HepG2 (cell line): Measurements from ENCODE around the gene CRADD. TPM values are rescaled to one million over a fixed set of nuclear protein-coding genes. Genes with fewer than 3 reads are reported as not detected.
A peak's percentile ranks its signal among the peaks of the same experiment; 100 is the strongest.

ENCODE experiments used
- CEBPG ChIP-seq: IDR thresholded peaks from 2 replicates; pipeline ENCODE4 v1.6.1; 2016
- FOXA3 ChIP-seq: IDR thresholded peaks from 2 replicates; pipeline ENCODE4 v1.6.1; 2016; ENCODE audit warnings: missing genetic modification reagents, missing compliant biosample characterization
- FOXK1 ChIP-seq: sonication (generic); formaldehyde crosslinking; IDR thresholded peaks from 2 replicates; pipeline ENCODE4 v1.4.0; 2020; ENCODE audit warnings: low read depth, missing genetic modification reagents, borderline replicate concordance
- POGZ ChIP-seq: sonication (generic); formaldehyde crosslinking; IDR thresholded peaks from 2 replicates; pipeline ENCODE4 v1.4.0; 2020; ENCODE audit warnings: mild to moderate bottlenecking, missing genetic modification reagents
- SALL1 ChIP-seq: sonication (generic); formaldehyde crosslinking; IDR thresholded peaks from 2 replicates; pipeline ENCODE4 v1.8.0; 2022; ENCODE audit warnings: mild to moderate bottlenecking, missing genetic modification reagents
- SAP130 ChIP-seq: IDR thresholded peaks from 2 replicates; pipeline ENCODE4 v1.6.1; 2016; ENCODE audit warnings: low read depth
- TBX2 ChIP-seq: sonication (generic); formaldehyde crosslinking; IDR thresholded peaks from 2 replicates; pipeline ENCODE4 v1.5.0; 2020; ENCODE audit warnings: missing genetic modification reagents, mild to moderate bottlenecking, borderline replicate concordance
- ZFY ChIP-seq: sonication (generic); formaldehyde crosslinking; IDR thresholded peaks from 2 replicates; pipeline ENCODE4 v1.4.0; 2020; ENCODE audit warnings: missing genetic modification reagents
- ZIK1 ChIP-seq: sonication (generic); formaldehyde crosslinking; IDR thresholded peaks from 2 replicates; pipeline ENCODE4 v1.5.0; 2020; ENCODE audit warnings: mild to moderate bottlenecking, low read depth, missing genetic modification reagents, borderline replicate concordance
- ZNF670 ChIP-seq: sonication (generic); formaldehyde crosslinking; IDR thresholded peaks from 2 replicates; pipeline ENCODE4 v1.8.0; 2022; ENCODE audit warnings: mild to moderate bottlenecking, missing genetic modification reagents, borderline replicate concordance
- polyA plus RNA-seq, 8 experiments: library from polyadenylated mRNA; depleted of rRNA in 3 of 8; stranded (reverse) in 7 of 8; unstranded in 1 of 8; fragments of >200 nt; fragmentation: Illumina TruSeq in 4 of 8; extraction: Trizol in 4 of 8; gene quantifications; 2 replicates each; pipeline versions ENCODE4 v1.2.1 to v1.2.3, GENCODE V29; 2011 to 2016; ENCODE audit warnings: low read depth in 4 of 8, missing spikeins in 1 of 8, mixed read lengths in 1 of 8; ENCODE audit not compliant: insufficient read depth in 1 of 8
- total RNA-seq, 5 experiments: library from RNA; depleted of rRNA; stranded (reverse); fragments of >200 nt; fragmentation: Illumina TruSeq; extraction: Trizol; gene quantifications; 2 replicates each; pipeline ENCODE4 v1.2.3, GENCODE V29; 2016; ENCODE audit warnings: low read depth in 1 of 5
- TF ChIP-seq, protein P1 (sequence below): sonication (generic); formaldehyde crosslinking; IDR thresholded peaks from 2 replicates; pipeline ENCODE4 v1.4.0; 2020; ENCODE audit warnings: missing genetic modification reagents
- TF ChIP-seq, protein P2 (sequence below): sonication (generic); formaldehyde crosslinking; IDR thresholded peaks from 2 replicates; pipeline ENCODE4 v1.5.1; 2020; ENCODE audit warnings: mild to moderate bottlenecking, missing genetic modification reagents
- TF ChIP-seq, protein P3 (sequence below): IDR thresholded peaks from 2 replicates; pipeline ENCODE4 v1.6.1; 2016
- TF ChIP-seq, protein P4 (sequence below): IDR thresholded peaks from 2 replicates; pipeline ENCODE4 v1.6.1; 2016; ENCODE audit warnings: missing compliant biosample characterization, missing genetic modification reagents, borderline replicate concordance
- TF ChIP-seq, protein P5 (sequence below): sonication (generic); formaldehyde crosslinking; IDR thresholded peaks from 2 replicates; pipeline ENCODE4 v1.5.0; 2020; ENCODE audit warnings: mild to moderate bottlenecking, missing genetic modification reagents

CRADD gene
- total and polyA plus RNA-seq, 2 of the 13 experiments (the other 11 are each of a cell fraction or from before 2014, with no cell fraction given) = 12.4 to 18.8 TPM

DNA sequence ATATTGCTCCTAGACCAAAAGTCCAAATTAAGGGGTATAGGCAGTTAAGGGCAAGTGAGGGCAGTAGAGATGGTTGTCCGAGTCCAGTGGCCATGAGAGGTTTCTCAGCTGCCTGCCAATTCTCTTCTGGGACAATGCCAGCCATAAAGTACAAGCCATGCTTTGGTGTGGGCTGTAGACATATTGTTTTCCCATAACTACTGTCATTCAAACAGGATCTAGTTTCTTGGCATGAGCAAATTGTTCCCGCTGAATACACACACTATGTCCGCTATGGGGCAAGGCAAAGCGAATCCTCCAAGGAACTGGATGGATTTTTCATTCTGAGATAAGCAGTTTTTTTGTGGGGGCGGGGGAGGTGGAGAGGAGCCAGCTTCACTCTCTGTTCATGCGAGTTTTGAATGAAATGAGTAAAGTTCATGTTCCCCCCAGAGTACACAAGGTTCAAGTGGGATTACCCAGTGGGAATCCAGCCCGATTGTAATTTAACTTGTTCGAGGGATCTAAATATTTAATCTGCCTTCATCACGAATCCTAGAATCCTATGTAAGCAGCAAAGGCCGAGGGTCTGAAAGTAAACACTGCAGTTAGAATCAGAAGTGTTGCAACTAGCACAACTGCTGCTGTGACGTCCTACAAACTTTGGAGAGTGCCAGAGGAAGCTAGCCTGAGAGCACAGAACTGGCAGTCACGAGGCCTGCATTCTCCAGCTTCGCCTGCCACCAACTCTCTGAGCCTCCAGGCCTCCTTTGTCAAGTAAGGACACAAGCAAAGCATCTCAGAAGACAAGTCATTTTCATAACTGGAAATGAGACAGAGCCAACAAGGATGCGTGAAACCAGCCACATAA is 137.0 kb downstream of the CRADD start (continued):
- peak; percentile 38; the same call in 1 of the 2 replicates for TF ChIP-seq TBX2
- TF ChIP-seq, protein P1, sequence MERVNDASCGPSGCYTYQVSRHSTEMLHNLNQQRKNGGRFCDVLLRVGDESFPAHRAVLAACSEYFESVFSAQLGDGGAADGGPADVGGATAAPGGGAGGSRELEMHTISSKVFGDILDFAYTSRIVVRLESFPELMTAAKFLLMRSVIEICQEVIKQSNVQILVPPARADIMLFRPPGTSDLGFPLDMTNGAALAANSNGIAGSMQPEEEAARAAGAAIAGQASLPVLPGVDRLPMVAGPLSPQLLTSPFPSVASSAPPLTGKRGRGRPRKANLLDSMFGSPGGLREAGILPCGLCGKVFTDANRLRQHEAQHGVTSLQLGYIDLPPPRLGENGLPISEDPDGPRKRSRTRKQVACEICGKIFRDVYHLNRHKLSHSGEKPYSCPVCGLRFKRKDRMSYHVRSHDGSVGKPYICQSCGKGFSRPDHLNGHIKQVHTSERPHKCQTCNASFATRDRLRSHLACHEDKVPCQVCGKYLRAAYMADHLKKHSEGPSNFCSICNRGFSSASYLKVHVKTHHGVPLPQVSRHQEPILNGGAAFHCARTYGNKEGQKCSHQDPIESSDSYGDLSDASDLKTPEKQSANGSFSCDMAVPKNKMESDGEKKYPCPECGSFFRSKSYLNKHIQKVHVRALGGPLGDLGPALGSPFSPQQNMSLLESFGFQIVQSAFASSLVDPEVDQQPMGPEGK (CRISPR knock-in tag) = 0 out of 2 replicates have a peak, but pooled peaks have one; percentile 11
- 0 out of 2 replicates have a peak, but pooled peaks have one; percentile 28 for TF ChIP-seq FOXK1 (CRISPR knock-in tag)
- TF ChIP-seq, protein P2, sequence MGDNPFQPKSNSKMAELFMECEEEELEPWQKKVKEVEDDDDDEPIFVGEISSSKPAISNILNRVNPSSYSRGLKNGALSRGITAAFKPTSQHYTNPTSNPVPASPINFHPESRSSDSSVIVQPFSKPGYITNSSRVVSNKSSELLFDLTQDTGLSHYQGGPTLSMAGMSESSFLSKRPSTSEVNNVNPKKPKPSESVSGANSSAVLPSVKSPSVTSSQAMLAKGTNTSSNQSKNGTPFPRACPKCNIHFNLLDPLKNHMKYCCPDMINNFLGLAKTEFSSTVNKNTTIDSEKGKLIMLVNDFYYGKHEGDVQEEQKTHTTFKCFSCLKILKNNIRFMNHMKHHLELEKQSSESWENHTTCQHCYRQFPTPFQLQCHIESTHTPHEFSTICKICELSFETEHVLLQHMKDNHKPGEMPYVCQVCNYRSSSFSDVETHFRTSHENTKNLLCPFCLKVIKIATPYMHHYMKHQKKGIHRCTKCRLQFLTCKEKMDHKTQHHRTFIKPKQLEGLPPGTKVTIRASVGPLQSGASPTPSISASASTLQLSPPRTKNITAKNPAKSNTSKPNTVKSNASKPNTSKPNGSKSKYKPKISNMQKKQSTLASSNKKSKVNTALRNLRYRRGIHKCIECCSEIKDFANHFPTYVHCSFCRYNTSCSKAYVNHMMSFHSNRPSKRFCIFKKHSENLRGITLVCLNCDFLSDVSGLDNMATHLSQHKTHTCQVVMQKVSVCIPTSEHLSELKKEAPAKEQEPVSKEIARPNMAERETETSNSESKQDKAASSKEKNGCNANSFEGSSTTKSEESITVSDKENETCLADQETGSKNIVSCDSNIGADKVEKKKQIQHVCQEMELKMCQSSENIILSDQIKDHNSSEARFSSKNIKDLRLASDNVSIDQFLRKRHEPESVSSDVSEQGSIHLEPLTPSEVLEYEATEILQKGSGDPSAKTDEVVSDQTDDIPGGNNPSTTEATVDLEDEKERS (CRISPR knock-in tag) = peak; percentile 37; the same call in 1 of the 2 replicates
- no peak for TF ChIP-seq ZNF670
- TF ChIP-seq, protein P3, sequence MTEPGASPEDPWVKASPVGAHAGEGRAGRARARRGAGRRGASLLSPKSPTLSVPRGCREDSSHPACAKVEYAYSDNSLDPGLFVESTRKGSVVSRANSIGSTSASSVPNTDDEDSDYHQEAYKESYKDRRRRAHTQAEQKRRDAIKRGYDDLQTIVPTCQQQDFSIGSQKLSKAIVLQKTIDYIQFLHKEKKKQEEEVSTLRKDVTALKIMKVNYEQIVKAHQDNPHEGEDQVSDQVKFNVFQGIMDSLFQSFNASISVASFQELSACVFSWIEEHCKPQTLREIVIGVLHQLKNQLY (CRISPR knock-in tag) = peak; percentile 13; the same call in 1 of the 2 replicates
- TF ChIP-seq POGZ (CRISPR knock-in tag) = peak; percentile 36; the same call in 1 of the 2 replicates
- TF ChIP-seq, protein P4, sequence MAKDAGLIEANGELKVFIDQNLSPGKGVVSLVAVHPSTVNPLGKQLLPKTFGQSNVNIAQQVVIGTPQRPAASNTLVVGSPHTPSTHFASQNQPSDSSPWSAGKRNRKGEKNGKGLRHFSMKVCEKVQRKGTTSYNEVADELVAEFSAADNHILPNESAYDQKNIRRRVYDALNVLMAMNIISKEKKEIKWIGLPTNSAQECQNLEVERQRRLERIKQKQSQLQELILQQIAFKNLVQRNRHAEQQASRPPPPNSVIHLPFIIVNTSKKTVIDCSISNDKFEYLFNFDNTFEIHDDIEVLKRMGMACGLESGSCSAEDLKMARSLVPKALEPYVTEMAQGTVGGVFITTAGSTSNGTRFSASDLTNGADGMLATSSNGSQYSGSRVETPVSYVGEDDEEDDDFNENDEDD (CRISPR knock-in tag) = no peak
- TF ChIP-seq SAP130 (CRISPR knock-in tag) = 0 out of 2 replicates have a peak, but pooled peaks have one; percentile 16
- TF ChIP-seq SALL1 (CRISPR knock-in tag) = peak; percentile 55
- TF ChIP-seq ZIK1 (CRISPR knock-in tag) = no peak
- 0 out of 2 replicates have a peak, but pooled peaks have one; percentile 31 for TF ChIP-seq ZFY (CRISPR knock-in tag)
- peak; percentile 70 for TF ChIP-seq CEBPG (CRISPR knock-in tag)
- TF ChIP-seq FOXA3 = 0 out of 2 replicates have a peak, but pooled peaks have one; percentile 40
- TF ChIP-seq, protein P5, sequence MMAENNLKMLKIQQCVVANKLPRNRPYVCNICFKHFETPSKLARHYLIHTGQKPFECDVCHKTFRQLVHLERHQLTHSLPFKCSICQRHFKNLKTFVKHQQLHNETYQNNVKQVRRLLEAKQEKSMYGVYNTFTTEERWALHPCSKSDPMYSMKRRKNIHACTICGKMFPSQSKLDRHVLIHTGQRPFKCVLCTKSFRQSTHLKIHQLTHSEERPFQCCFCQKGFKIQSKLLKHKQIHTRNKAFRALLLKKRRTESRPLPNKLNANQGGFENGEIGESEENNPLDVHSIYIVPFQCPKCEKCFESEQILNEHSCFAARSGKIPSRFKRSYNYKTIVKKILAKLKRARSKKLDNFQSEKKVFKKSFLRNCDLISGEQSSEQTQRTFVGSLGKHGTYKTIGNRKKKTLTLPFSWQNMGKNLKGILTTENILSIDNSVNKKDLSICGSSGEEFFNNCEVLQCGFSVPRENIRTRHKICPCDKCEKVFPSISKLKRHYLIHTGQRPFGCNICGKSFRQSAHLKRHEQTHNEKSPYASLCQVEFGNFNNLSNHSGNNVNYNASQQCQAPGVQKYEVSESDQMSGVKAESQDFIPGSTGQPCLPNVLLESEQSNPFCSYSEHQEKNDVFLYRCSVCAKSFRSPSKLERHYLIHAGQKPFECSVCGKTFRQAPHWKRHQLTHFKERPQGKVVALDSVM (CRISPR knock-in tag) = 0 out of 2 replicates have a peak, but pooled peaks have one; percentile 31
